Epithelial cell of proximal tubule (primary cell): ENCODE results near the gene TBC1D4. TPM values are rescaled to one million over a fixed set of nuclear protein-coding genes. Genes with fewer than 3 reads are reported as not detected.

Source experiments
- DNase-seq: peaks from one replicate; pipeline ENCODE4 v3.0.0-alpha.2; 2011; ENCODE audit warnings: low read depth
- H3K4me3 ChIP-seq: 2 replicates; pipeline ENCODE4 v1.5.1; 2011; ENCODE audit warnings: low read depth, mild to moderate bottlenecking, low read length
- CTCF ChIP-seq: conservative IDR thresholded peaks from 2 replicates; pipeline ENCODE4 v1.5.1; 2012; ENCODE audit warnings: low read depth, mild to moderate bottlenecking, low read length
- total RNA-seq: library from RNA; depleted of rRNA; stranded (reverse); fragments of >200 nt; gene quantifications from 2 replicates; pipeline ENCODE4 v1.2.3, GENCODE V29; 2015

TBC1D4 gene
- total RNA-seq, 1 donor from 2014 or later = 20.9 TPM

GRCh38 chr13:75341028-75341427, 140.9 kb downstream of the TBC1D4 start:
- TF ChIP-seq CTCF = no peak
- DNase-seq = no peak

GRCh38 chr13:75339635-75340374, 142.2 kb downstream of the TBC1D4 start:
- no peak for TF ChIP-seq CTCF
- DNase-seq = no peak
- no peak overlapping the region for H3K4me3 ChIP-seq

More at GRCh38 chr13:75341028-75341427, 140.9 kb downstream of the TBC1D4 start:
- H3K4me3 ChIP-seq = no peak overlapping the region

- DNase-seq = no peak
- no peak for TF ChIP-seq CTCF
- H3K4me3 ChIP-seq = no peak overlapping the region
Observed at GRCh38 chr13:75334634-75335447, 147.1 kb downstream of the TBC1D4 start.

GRCh38 chr13:75333103-75333502, 148.9 kb downstream of the TBC1D4 start:
- peak; percentile 10 for DNase-seq
- no peak for TF ChIP-seq CTCF
- no peak overlapping the region for H3K4me3 ChIP-seq

GRCh38 chr13:75331792-75332349, 150.1 kb downstream of the TBC1D4 start:
- no peak for DNase-seq
- TF ChIP-seq CTCF = no peak
- H3K4me3 ChIP-seq = no peak overlapping the region

- no peak for DNase-seq
- no peak for TF ChIP-seq CTCF
- no peak overlapping the region for H3K4me3 ChIP-seq
Observed at GRCh38 chr13:75330770-75331169, 151.2 kb downstream of the TBC1D4 start.
